Endothelial cell (in vitro differentiated cells): ENCODE results near the gene BPIFA3. TPM values are rescaled to one million over a fixed set of nuclear protein-coding genes. Genes with fewer than 3 reads are reported as not detected.

Source experiments
- DNase-seq: peaks from one replicate; pipeline ENCODE4 v3.0.0; 2021; ENCODE audit warnings: low spot score
- H3K27ac Mint-ChIP-seq: one replicate; pipeline ENCODE4 v1.8.0; 2021; ENCODE audit warnings: mixed read lengths, inconsistent platforms; ENCODE audit not compliant: unreplicated experiment
- H3K27me3 Mint-ChIP-seq: one replicate; pipeline ENCODE4 v1.8.0; 2021; ENCODE audit warnings: mild to moderate bottlenecking, moderate library complexity, mixed read lengths, inconsistent platforms; ENCODE audit not compliant: unreplicated experiment
- H3K36me3 Mint-ChIP-seq: one replicate; pipeline ENCODE4 v1.8.0; 2021; ENCODE audit warnings: mild to moderate bottlenecking, low read depth, mixed read lengths, inconsistent platforms; ENCODE audit not compliant: unreplicated experiment
- H3K4me1 Mint-ChIP-seq: one replicate; pipeline ENCODE4 v1.8.0; 2021; ENCODE audit warnings: mild to moderate bottlenecking, mixed read lengths, inconsistent platforms; ENCODE audit not compliant: unreplicated experiment
- H3K4me3 Mint-ChIP-seq: one replicate; pipeline ENCODE4 v1.8.0; 2021; ENCODE audit warnings: mild to moderate bottlenecking, mixed read lengths, inconsistent platforms; ENCODE audit not compliant: unreplicated experiment
- H3K9me3 Mint-ChIP-seq: one replicate; pipeline ENCODE4 v1.8.0; 2021; ENCODE audit warnings: mixed read lengths, inconsistent platforms; ENCODE audit not compliant: unreplicated experiment
- CTCF ChIP-seq: fragments of 200-600 bp; sonication (generic); IDR thresholded peaks from one replicate; pipeline ENCODE4 v1.5.0; 2021; ENCODE audit warnings: antibody characterized with exemption; ENCODE audit not compliant: unreplicated experiment
- total RNA-seq: library from RNA; stranded (reverse); fragmentation: NEBNext Ultra II Directional; extraction: Animal tissue kit (Norgen Biotek cat#: 25700); gene quantifications from one replicate; pipeline ENCODE4 v1.2.1, GENCODE V29; 2021; ENCODE audit not compliant: unreplicated experiment

The BPIFA3 gene
- total RNA-seq, 1 donor from 2014 or later = not detected

GRCh38 chr20:33191955-33192354 lies 25.2 kb upstream of the BPIFA3 start:
- peaks cover 4% of the 10 kb centered on the region for H3K4me1 Mint-ChIP-seq
- no peak overlapping the region for H3K4me3 Mint-ChIP-seq
- no peaks in the 10 kb centered on the region for H3K36me3 Mint-ChIP-seq
- H3K9me3 Mint-ChIP-seq = no peaks in the 10 kb centered on the region
- no peak for DNase-seq
- no peak overlapping the region for H3K27ac Mint-ChIP-seq
- H3K27me3 Mint-ChIP-seq = no peaks in the 10 kb centered on the region
- TF ChIP-seq CTCF = no peak

- Mint-ChIP-seq H3K27me3 (no peaks in the 10 kb centered on the region), H3K27ac (no peak overlapping the region), H3K36me3 (no peaks in the 10 kb centered on the region), H3K4me3 (no peak overlapping the region), H3K9me3 (no peaks in the 10 kb centered on the region), H3K4me1 (peaks cover 4% of the 10 kb centered on the region)
- no peak for DNase-seq
- TF ChIP-seq CTCF = no peak
Observed at GRCh38 chr20:33192912-33193501, 24.1 kb upstream of the BPIFA3 start.

DNA sequence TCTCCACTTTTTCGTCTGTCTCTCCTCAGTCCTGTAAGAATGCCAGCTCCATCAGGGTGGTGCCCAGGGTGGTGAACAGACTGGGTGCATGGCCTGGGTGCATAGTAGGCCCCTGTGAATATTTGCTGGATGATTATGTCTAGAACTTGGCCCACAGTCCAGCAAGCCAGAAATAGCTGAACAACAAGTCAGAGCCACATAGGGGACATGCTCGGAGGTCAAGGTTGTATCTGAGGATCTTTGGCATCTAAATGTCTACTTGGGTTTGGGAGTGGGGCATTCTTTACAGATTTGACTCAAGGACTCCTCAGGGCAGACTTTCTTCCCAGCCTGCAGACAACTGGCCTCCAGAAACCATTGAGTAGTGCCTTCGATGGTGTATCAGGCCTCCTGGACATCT lies 18.1 kb upstream of the BPIFA3 start:
- H3K4me3 Mint-ChIP-seq = no peak overlapping the region

DNA sequence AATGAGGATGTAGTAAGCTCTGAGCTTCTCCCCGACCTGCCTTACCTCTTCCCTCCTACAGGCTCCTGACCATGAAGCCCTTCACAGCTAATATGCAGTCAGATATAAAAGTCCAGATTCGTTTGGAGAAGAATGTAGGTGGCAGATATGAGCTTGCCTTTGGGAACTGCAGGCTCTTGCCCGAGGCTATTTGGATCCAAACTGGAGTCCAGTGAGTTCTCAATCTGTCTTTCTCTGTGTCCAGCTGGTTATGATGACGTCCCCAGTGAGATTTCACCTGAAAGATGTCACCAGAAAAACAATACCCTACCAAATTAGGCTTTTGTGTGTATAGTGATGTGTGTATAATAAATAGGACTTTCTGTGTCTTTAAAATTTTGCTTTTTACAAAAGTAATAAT lies 14.7 kb upstream of the BPIFA3 start:
- no peak overlapping the region for H3K4me3 Mint-ChIP-seq
- no peak for TF ChIP-seq CTCF
- H3K36me3 Mint-ChIP-seq = no peaks in the 10 kb centered on the region
- H3K4me1 Mint-ChIP-seq = no peaks in the 10 kb centered on the region
- peaks cover 5% of the 10 kb centered on the region for H3K27me3 Mint-ChIP-seq
- H3K9me3 Mint-ChIP-seq = no peaks in the 10 kb centered on the region
- H3K27ac Mint-ChIP-seq = no peak overlapping the region
- DNase-seq = no peak

More for the DNA sequence above, 18.1 kb upstream of the BPIFA3 start:
- Mint-ChIP-seq H3K36me3 (no peaks in the 10 kb centered on the region), H3K4me1 (no peaks in the 10 kb centered on the region), H3K27ac (no peak overlapping the region), H3K27me3 (peaks cover 3% of the 10 kb centered on the region), H3K9me3 (no peaks in the 10 kb centered on the region)
- DNase-seq = no peak
- TF ChIP-seq CTCF = no peak

DNA sequence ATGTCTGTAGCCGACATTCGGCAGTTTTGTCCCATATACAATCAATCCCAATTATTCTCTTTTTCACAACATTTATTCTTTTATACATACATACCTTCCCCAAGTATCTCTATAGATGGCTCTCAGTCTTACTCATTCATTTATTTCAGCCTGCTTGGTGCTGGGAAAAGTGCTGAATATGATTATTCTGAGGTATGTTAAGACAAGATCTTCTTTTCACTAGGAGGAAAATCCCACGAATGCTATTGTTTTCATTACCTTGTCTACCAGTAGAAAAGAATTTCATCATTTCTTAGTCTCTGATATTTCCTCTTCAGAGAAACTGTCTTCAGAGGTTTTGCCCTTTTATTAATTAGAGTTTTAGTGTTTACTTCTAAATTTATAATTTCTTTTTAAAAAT lies 13.7 kb upstream of the BPIFA3 start:
- DNase-seq = no peak
- Mint-ChIP-seq H3K27ac (no peak overlapping the region), H3K27me3 (peaks cover 5% of the 10 kb centered on the region), H3K4me1 (no peaks in the 10 kb centered on the region), H3K9me3 (no peaks in the 10 kb centered on the region), H3K4me3 (no peak overlapping the region), H3K36me3 (no peaks in the 10 kb centered on the region)
- no peak for TF ChIP-seq CTCF
